ENCODE results near the gene FAM24B. TPM values are rescaled to one million over a fixed set of nuclear protein-coding genes. Genes with fewer than 3 reads are reported as not detected.

FAM24B gene
- total and polyA plus RNA-seq, 4 experiments from 2014 or later, result 7.2 to 14.5 (median 11.8) TPM

DNA sequence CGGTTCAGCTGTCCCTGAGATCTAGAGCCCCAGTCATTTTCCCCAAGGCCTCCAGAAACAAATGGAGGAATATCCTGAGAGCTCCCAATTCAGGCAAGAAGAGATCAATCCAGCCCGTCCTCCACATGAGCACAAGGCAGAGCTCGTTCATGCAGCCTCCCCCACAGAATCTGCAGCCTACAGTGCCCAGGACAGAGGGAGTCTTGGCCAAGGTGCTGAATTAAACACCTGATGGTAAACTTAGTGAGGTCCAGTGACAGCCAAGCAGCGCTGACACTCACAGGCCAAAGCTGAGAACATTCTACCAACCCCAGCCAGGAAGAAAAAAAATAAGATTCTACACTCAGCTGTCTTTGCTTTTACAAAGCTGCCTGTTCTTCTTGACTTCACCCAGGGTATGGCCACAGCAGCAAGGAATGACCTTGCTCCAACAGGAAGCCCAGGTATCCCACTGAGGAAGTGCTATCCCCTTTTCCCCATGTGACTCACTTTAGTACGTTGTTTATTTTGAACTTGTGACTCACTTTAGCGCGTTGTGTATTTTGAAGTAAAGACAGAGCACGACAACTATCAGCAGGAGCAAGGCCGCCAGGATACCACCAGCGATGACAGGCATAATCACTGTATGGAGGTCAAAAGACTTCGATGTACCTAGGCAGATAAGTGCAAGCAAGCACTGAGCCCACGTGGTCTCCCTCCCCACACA, 29.3 kb downstream of the FAM24B start:
- DNase-seq, result no peak
- Histone ChIP-seq H3K36me3 (ENCODE audit: insufficient read depth, low read length) (peaks cover 8% of the 10 kb centered on the region), H3K9me3 (ENCODE audit: control insufficient read depth in 1 of 2, low read length in 2 of 2) (no peaks in the 10 kb centered on the region), H3K4me1 (ENCODE audit: insufficient read depth, low read length) (no peaks in the 10 kb centered on the region), H3K27me3 (ENCODE audit: insufficient read depth, low read length) (no peaks in the 10 kb centered on the region), H3K27ac (ENCODE audit: low read depth, low read length) (no peak overlapping the region), H3K4me3 (ENCODE audit: low read length in 2 of 2) (no peak overlapping the region)
- Mint-ChIP-seq H3K4me1 (peaks cover 0 to 10% (median 6%) of the 10 kb centered on the region in 4 donors), H3K9me3 (peaks cover 0 to 2% (median 0%) of the 10 kb centered on the region in 8 donors), H3K27me3 (no peaks in the 10 kb centered on the region), H3K4me3 (no peak overlapping the region), H3K36me3 (peaks cover 68 to 78% of the 10 kb centered on the region in 2 donors), H3K27ac (peak overlapping the region in 2 of 7 donors; percentile 18 to 57)
- CTCF ChIA-PET (ENCODE audit: partially characterized antibody), result interaction anchor here (1.4 kb wide), 1 partner anchor 15 kb away, joined by 3 read pairs; no protein-coding TSS in a partner anchor
- intact Hi-C loops (cut with micrococcal nuclease), result no loop called here
- POLR2A ChIA-PET (ENCODE audit: partially characterized antibody), result no interaction called here

DNA sequence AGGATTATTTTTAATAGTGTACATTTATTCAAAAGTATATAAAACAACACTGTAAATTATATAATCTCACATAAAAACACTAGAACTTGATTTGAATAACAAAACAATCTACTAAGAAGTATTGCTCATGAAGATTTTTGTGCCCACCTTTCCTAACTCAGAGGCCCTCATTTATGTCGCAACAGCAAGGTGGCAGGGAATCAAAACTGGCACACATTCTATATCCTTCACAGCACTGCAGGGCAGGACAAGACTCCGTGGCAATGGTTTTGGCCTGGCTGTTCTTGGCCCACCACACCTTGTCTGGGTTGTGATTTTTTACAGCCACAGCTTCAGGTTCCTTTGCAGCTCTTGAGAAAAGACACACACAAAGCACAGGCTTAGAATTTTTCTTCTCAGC, 30.3 kb downstream of the FAM24B start:
- H3K27me3 ChIP-seq (ENCODE audit: insufficient read depth, low read length), result no peaks in the 10 kb centered on the region
- Mint-ChIP-seq H3K27ac (no peak overlapping the region), H3K9me3 (peaks cover 0 to 4% (median 2%) of the 10 kb centered on the region in 8 donors), H3K4me3 (no peak overlapping the region), H3K27me3 (no peaks in the 10 kb centered on the region), H3K36me3 (peaks cover 62 to 76% of the 10 kb centered on the region in 2 donors), H3K4me1 (peaks cover 0 to 10% (median 4%) of the 10 kb centered on the region in 4 donors)
- intact Hi-C loops (cut with micrococcal nuclease), result no loop called here
- peaks cover 8% of the 10 kb centered on the region for H3K36me3 ChIP-seq (ENCODE audit: insufficient read depth, low read length)
- ChIA-PET POLR2A (ENCODE audit: partially characterized antibody) (no interaction called here), CTCF (ENCODE audit: partially characterized antibody) (interaction anchor here (1.4 kb wide), 1 partner anchor 14 kb away, joined by 3 read pairs; no protein-coding TSS in a partner anchor)
- no peak overlapping the region for H3K4me3 ChIP-seq (ENCODE audit: low read length in 2 of 2)
- no peak overlapping the region for H3K27ac ChIP-seq (ENCODE audit: low read depth, low read length)
- no peaks in the 10 kb centered on the region for H3K9me3 ChIP-seq (ENCODE audit: control insufficient read depth in 1 of 2, low read length in 2 of 2)
- H3K4me1 ChIP-seq (ENCODE audit: insufficient read depth, low read length), result no peaks in the 10 kb centered on the region
- DNase-seq, result no peak

DNA sequence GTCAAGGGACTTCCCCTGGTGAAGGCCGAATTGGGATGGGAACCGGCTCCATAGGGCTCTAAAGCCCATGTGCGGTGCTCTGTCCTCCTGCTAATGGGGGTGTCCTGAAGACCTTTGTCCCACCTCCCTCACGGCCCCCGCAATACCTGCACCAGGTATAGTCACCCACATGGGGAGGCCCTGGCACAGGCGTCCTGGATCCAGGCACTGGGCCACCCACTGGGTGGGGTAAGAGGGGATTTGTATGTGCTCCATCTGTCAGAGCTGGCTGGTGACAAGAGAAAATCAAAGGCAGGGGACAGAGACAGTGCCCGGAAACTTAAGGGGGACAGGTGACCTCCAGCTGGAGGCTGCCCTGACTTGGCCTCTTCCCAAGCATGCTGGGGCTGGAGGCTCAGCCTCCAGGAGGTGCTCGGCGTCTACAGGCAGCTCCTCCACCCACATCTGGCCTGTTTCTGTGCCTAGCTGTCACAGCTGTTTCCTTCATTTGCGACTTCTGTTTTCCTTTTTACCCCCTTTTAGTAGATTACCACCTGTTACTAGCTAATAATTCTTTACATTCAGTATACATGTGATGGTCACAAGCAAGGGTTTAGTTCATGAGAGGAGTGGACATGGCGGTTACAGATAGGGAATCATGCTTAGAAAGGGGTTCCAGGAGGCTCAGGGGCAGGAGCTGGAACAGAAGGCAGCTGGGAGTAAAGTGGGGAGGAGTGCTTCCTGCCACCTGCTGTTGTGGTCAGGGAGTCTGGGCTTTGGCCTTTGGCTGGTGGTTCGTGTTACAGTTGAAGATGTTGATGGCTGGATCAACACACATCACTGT, 31.4 kb downstream of the FAM24B start:
- CTCF ChIA-PET (ENCODE audit: partially characterized antibody), result interaction anchor here (0.5 to 0.9 kb wide), 2 partner anchors 10 to 1499 kb away, joined by 3 read pairs; no protein-coding TSS in a partner anchor
- Mint-ChIP-seq H3K27ac (peak overlapping the region in 2 of 7 donors; percentile 54 to 75), H3K4me1 (peaks cover 0 to 5% (median 2%) of the 10 kb centered on the region in 4 donors), H3K27me3 (no peaks in the 10 kb centered on the region), H3K36me3 (peaks cover 52 to 68% of the 10 kb centered on the region in 2 donors), H3K9me3 (peaks cover 0 to 4% (median 2%) of the 10 kb centered on the region in 8 donors), H3K4me3 (no peak overlapping the region)
- peaks cover 8% of the 10 kb centered on the region for H3K36me3 ChIP-seq (ENCODE audit: insufficient read depth, low read length)
- no peak overlapping the region for H3K4me3 ChIP-seq (ENCODE audit: low read length in 2 of 2)
- intact Hi-C loops (cut with micrococcal nuclease), result no loop called here
- no peaks in the 10 kb centered on the region for H3K4me1 ChIP-seq (ENCODE audit: insufficient read depth, low read length)
- POLR2A ChIA-PET (ENCODE audit: partially characterized antibody), result no interaction called here
- DNase-seq, result no peak
- H3K27me3 ChIP-seq (ENCODE audit: insufficient read depth, low read length), result no peaks in the 10 kb centered on the region
- H3K27ac ChIP-seq (ENCODE audit: low read depth, low read length), result no peak overlapping the region
- H3K9me3 ChIP-seq (ENCODE audit: control insufficient read depth in 1 of 2, low read length in 2 of 2), result no peaks in the 10 kb centered on the region

- no peaks in the 10 kb centered on the region for H3K27me3 Mint-ChIP-seq
- Histone ChIP-seq H3K36me3 (ENCODE audit: insufficient read depth, low read length) (peaks cover 8% of the 10 kb centered on the region), H3K27me3 (ENCODE audit: insufficient read depth, low read length) (no peaks in the 10 kb centered on the region), H3K4me3 (ENCODE audit: low read length in 2 of 2) (no peak within 1 kb of the TSS), H3K27ac (ENCODE audit: low read depth, low read length) (no peak within 1 kb of the TSS), H3K9me3 (ENCODE audit: control insufficient read depth in 1 of 2, low read length in 2 of 2) (no peaks in the 10 kb centered on the region), H3K4me1 (ENCODE audit: insufficient read depth, low read length) (no peaks in the 10 kb centered on the region)
- intact Hi-C loops (cut with micrococcal nuclease), result no loop called here
- peaks cover 45 to 64% of the 10 kb centered on the region in 2 donors for H3K36me3 Mint-ChIP-seq
- CTCF ChIA-PET (ENCODE audit: partially characterized antibody), result no interaction called here
- peak within 1 kb of the TSS in 2 of 7 donors; percentile 1 to 75 for H3K27ac Mint-ChIP-seq
- peaks cover 0 to 4% (median 2%) of the 10 kb centered on the region in 4 donors for H3K4me1 Mint-ChIP-seq
- DNase-seq, result no peak
- no peak within 1 kb of the TSS for H3K4me3 Mint-ChIP-seq
- peaks cover 0 to 7% (median 3%) of the 10 kb centered on the region in 8 donors for H3K9me3 Mint-ChIP-seq
- POLR2A ChIA-PET (ENCODE audit: partially characterized antibody), result no interaction called here
These were observed 33.5 kb downstream of the FAM24B start, which contains the start of gene CUZD1 for GRCh38 chr10:122845783-122846332. TSS of gene CUZD1 (minus strand) at chr10:122845857. CDS start at chr10:122845843, 14 bp downstream.

DNA sequence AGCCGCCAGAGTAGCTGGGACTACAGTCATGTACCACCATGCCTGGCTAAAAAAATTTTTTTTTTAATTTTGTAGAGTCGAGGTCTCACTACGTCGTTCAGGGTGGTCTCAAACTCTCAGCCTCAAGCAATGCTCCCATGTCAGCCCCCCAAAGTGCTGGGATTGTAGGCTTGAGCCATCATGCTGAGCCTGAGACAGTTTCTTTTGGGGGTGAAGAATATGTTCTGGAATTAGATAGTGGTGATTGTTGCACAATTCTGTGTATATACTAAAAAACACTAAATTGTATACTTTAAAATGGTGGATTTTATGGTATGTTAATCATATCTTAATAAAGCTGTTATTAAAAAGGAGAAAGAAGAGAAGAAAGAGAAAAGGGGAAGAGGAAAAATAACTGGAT, 35.2 kb downstream of the FAM24B start:
- Histone ChIP-seq H3K36me3 (ENCODE audit: insufficient read depth, low read length) (peaks cover 4% of the 10 kb centered on the region), H3K9me3 (ENCODE audit: control insufficient read depth in 1 of 2, low read length in 2 of 2) (no peaks in the 10 kb centered on the region), H3K27ac (ENCODE audit: low read depth, low read length) (no peak overlapping the region), H3K27me3 (ENCODE audit: insufficient read depth, low read length) (no peaks in the 10 kb centered on the region), H3K4me1 (ENCODE audit: insufficient read depth, low read length) (no peaks in the 10 kb centered on the region), H3K4me3 (ENCODE audit: low read length in 2 of 2) (no peak overlapping the region)
- Mint-ChIP-seq H3K4me3 (no peak overlapping the region), H3K9me3 (peaks cover 0 to 7% (median 3%) of the 10 kb centered on the region in 8 donors), H3K36me3 (peaks cover 34 to 57% of the 10 kb centered on the region in 2 donors), H3K27me3 (no peaks in the 10 kb centered on the region), H3K27ac (no peak overlapping the region), H3K4me1 (peaks cover 0 to 4% (median 1%) of the 10 kb centered on the region in 4 donors)
- DNase-seq, result no peak
- ChIA-PET CTCF (ENCODE audit: partially characterized antibody) (interaction anchor here (1.1 kb wide), 1 partner anchor 199 kb away, joined by 3 read pairs; no protein-coding TSS in a partner anchor), POLR2A (ENCODE audit: partially characterized antibody) (interaction anchor here (0.8 kb wide), 1 partner anchor 13 kb away, joined by 3 read pairs; no protein-coding TSS in a partner anchor)
- intact Hi-C loops (cut with micrococcal nuclease), result no loop called here

GRCh38 chr10:122841569-122841968, 37.8 kb downstream of the FAM24B start:
- Histone ChIP-seq H3K27ac (ENCODE audit: low read depth, low read length) (no peak overlapping the region), H3K9me3 (ENCODE audit: control insufficient read depth in 1 of 2, low read length in 2 of 2) (no peaks in the 10 kb centered on the region), H3K4me3 (ENCODE audit: low read length in 2 of 2) (no peak overlapping the region), H3K36me3 (ENCODE audit: insufficient read depth, low read length) (peaks cover 3% of the 10 kb centered on the region), H3K4me1 (ENCODE audit: insufficient read depth, low read length) (no peaks in the 10 kb centered on the region), H3K27me3 (ENCODE audit: insufficient read depth, low read length) (no peaks in the 10 kb centered on the region)
- H3K27me3 Mint-ChIP-seq, result no peaks in the 10 kb centered on the region
- DNase-seq, result no peak
- H3K36me3 Mint-ChIP-seq, result peaks cover 45 to 62% of the 10 kb centered on the region in 2 donors
- intact Hi-C loops (cut with micrococcal nuclease), result no loop called here
- ChIA-PET POLR2A (ENCODE audit: partially characterized antibody) (no interaction called here), CTCF (ENCODE audit: partially characterized antibody) (no interaction called here)
- peaks cover 0 to 7% (median 3%) of the 10 kb centered on the region in 8 donors for H3K9me3 Mint-ChIP-seq
- no peak overlapping the region for H3K27ac Mint-ChIP-seq
- no peak overlapping the region for H3K4me3 Mint-ChIP-seq
- H3K4me1 Mint-ChIP-seq, result peaks cover 0 to 2% (median 0%) of the 10 kb centered on the region in 4 donors

DNA sequence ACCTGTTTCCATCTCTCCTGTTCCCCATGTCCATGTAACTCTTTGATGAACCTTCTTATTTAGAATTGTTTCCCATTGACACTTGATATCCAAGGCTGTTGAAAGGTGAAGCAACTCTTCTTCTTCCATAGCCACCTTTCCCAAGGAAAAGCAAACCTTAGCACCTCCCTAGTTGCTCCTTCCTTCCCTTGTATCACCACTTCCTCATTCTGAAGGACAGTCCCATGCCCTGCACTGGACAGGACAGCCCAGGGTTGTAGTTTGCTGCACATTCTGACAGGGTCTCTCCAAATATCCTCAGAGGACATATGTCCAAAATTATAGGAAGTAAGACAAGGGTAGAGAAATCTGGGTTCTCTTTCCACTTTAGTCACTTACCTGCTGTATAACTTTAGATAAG, 39.9 kb downstream of the FAM24B start:
- H3K9me3 ChIP-seq (ENCODE audit: control insufficient read depth in 1 of 2, low read length in 2 of 2), result no peaks in the 10 kb centered on the region
- no peak overlapping the region for H3K27ac ChIP-seq (ENCODE audit: low read depth, low read length)
- intact Hi-C loops (cut with micrococcal nuclease), result no loop called here
- DNase-seq, result no peak
- H3K36me3 ChIP-seq (ENCODE audit: insufficient read depth, low read length), result peaks cover 6% of the 10 kb centered on the region
- Mint-ChIP-seq H3K9me3 (peaks cover 0 to 7% (median 0%) of the 10 kb centered on the region in 8 donors), H3K27ac (no peak overlapping the region), H3K27me3 (no peaks in the 10 kb centered on the region), H3K4me1 (no peaks in the 10 kb centered on the region), H3K4me3 (no peak overlapping the region), H3K36me3 (peaks cover 46 to 59% of the 10 kb centered on the region in 2 donors)
- POLR2A ChIA-PET (ENCODE audit: partially characterized antibody), result no interaction called here
- no peak overlapping the region for H3K4me3 ChIP-seq (ENCODE audit: low read length in 2 of 2)
- H3K4me1 ChIP-seq (ENCODE audit: insufficient read depth, low read length), result no peaks in the 10 kb centered on the region
- no peaks in the 10 kb centered on the region for H3K27me3 ChIP-seq (ENCODE audit: insufficient read depth, low read length)
- CTCF ChIA-PET (ENCODE audit: partially characterized antibody), result no interaction called here
